Adipocyte (in vitro differentiated cells): Measurements from ENCODE around the gene PTOV1.
A peak's percentile ranks its signal among the peaks of the same experiment; 100 is the strongest.

Experiments used
- DNase-seq: peaks from one replicate; pipeline ENCODE4 v3.0.0-alpha.2; 2015; ENCODE audit warnings: low read depth
- H3K27me3 ChIP-seq: replicated peaks from 2 replicates; pipeline ENCODE4 v1.7.0; 2013; ENCODE audit warnings: mild to moderate bottlenecking, low read length, moderate library complexity; ENCODE audit not compliant: control insufficient read depth, insufficient read depth
- H3K36me3 ChIP-seq: 2 replicates; pipeline ENCODE4 v1.7.0; 2013; ENCODE audit warnings: low read length, mild to moderate bottlenecking, moderate library complexity; ENCODE audit not compliant: control insufficient read depth, insufficient read depth, severe bottlenecking
- H3K4me1 ChIP-seq: 2 replicates; pipeline ENCODE4 v1.7.0; 2013; ENCODE audit warnings: mild to moderate bottlenecking, low read length, moderate library complexity; ENCODE audit not compliant: control insufficient read depth, insufficient read depth
- H3K4me3 ChIP-seq: 2 replicates; pipeline ENCODE4 v1.7.0; 2013; ENCODE audit warnings: mild to moderate bottlenecking, low read length, moderate library complexity
- H3K9ac ChIP-seq: 2 replicates; pipeline ENCODE4 v1.7.0; 2013; ENCODE audit warnings: mild to moderate bottlenecking, low read length, moderate library complexity
- H3K9me3 ChIP-seq: 2 replicates; pipeline ENCODE4 v1.7.0; 2013; ENCODE audit warnings: mild to moderate bottlenecking, low read length, moderate library complexity; ENCODE audit not compliant: control insufficient read depth

The PTOV1 gene

DNA sequence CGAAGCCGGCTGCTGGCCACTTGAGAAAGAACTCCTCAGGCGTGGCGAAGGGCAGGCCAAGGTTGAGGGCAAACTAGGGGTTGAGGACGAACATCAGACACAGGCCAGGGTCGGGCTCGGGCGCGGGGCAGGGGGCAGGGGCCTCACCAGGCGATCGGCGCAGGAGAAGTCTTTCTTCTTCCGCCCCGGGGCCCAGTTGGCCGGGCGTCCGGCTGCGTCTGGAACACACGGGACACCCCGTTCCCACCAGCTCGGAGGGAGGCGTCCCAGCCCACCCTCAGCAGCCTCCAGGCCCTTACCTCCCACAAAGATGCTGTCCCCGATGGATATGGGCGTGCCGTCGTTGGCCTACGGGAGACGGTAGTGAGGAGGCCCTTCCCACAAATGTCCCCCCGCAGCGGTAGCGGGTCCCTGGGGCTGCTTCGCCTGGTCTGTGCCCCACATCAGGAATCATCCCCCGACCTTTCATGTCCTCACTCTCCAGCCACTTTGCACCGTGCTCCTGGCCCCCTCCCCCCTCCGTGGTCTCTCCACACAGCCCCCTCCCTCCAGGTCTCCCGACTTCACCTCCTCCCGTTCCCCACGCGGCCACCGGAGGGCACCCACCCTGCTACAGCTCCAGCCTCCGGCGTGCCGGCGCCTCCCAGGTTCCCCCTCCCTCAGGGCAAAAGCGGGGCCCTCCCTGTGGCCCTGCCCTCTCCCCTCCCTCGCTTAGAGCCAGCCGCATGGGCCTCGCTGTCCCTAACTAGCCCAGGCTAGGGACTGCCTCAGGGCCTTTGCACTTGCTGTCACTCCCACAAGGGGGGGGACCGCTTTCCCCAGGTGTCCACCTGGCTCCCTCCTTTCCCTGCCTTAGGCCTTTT, 11.7 kb downstream of the PTOV1 start:
- DNase-seq: no peak
- Histone ChIP-seq H3K36me3 (peaks cover 46% of the 10 kb centered on the region), H3K27me3 (no peaks in the 10 kb centered on the region), H3K4me3 (no peak overlapping the region), H3K9ac (no peak overlapping the region), H3K9me3 (no peaks in the 10 kb centered on the region), H3K4me1 (peaks cover 23% of the 10 kb centered on the region)

GRCh38 chr19:49863254-49863934, 12.4 kb downstream of the PTOV1 start:
- Histone ChIP-seq H3K4me3 (no peak overlapping the region), H3K27me3 (no peaks in the 10 kb centered on the region), H3K4me1 (peaks cover 26% of the 10 kb centered on the region), H3K36me3 (peaks cover 38% of the 10 kb centered on the region), H3K9ac (no peak overlapping the region), H3K9me3 (no peaks in the 10 kb centered on the region)
- no peak for DNase-seq

- H3K4me3 ChIP-seq: no peak overlapping the region
- H3K36me3 ChIP-seq: peaks cover 37% of the 10 kb centered on the region
- no peak overlapping the region for H3K9ac ChIP-seq
- H3K9me3 ChIP-seq: no peaks in the 10 kb centered on the region
- DNase-seq: no peak
- peaks cover 31% of the 10 kb centered on the region for H3K4me1 ChIP-seq
- H3K27me3 ChIP-seq: no peaks in the 10 kb centered on the region
Measured at GRCh38 chr19:49863935-49864320, 13.0 kb downstream of the PTOV1 start.

DNA sequence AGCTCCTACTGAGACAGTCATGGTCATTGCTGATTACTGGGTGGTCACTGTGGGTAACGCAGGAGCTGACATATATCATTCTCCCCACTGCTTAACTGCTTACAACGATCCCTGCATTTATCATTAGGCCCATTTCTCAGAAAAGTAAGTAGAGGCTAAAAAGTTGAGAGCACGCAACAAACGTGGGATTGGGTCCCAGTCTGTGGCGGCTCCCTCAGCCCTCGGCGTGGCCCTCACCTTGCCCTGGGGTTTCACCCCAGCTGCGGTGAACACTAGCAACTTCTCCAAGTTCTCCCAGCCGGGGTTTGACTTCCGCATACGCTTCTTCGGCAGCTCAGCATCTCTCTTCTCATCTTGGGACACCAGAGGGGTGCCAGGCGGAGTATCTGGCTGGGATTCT, 13.9 kb downstream of the PTOV1 start:
- Histone ChIP-seq H3K36me3 (peaks cover 33% of the 10 kb centered on the region), H3K4me1 (peaks cover 32% of the 10 kb centered on the region), H3K4me3 (peak overlapping the region; percentile 96), H3K9me3 (no peaks in the 10 kb centered on the region), H3K27me3 (no peaks in the 10 kb centered on the region), H3K9ac (no peak overlapping the region)
- no peak for DNase-seq

GRCh38 chr19:49866933-49867782, 16.2 kb downstream of the PTOV1 start, which contains the start of gene PNKP:
PNKP (minus strand) TSS chr19:49867576; CDS start chr19:49867204, 372 bp downstream.
- DNase-seq: peak; percentile 94
- Histone ChIP-seq H3K9me3 (no peaks in the 10 kb centered on the region), H3K4me3 (peak within 1 kb of the TSS; percentile 96), H3K27me3 (no peaks in the 10 kb centered on the region), H3K9ac (peak within 1 kb of the TSS; percentile 91), H3K36me3 (peaks cover 28% of the 10 kb centered on the region), H3K4me1 (peaks cover 43% of the 10 kb centered on the region)

DNA sequence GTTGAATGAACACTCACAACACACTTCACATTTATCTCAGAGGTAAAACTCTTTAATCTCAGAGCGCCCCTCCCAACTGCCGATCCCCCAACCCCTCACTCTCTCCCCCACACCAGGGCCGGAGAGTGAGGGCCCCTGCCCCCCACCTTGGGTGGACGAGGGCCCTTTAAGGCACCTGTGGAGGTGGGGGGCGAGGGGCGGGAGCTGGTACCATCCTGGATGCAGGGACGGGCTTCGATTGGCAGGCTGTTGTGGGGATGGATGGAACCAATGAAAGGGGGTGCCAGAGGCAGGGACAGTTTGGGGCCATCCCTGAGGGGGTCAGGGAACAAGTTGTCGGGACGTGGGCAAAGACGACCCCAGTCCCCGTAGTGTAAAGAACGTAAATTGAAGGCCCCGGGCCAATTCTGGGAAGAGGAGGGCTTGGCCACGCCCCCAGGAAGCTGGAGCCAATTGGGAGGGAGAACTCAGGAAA, 18.1 kb downstream of the PTOV1 start:
- Histone ChIP-seq H3K36me3 (peaks cover 20% of the 10 kb centered on the region), H3K4me1 (peaks cover 46% of the 10 kb centered on the region), H3K9ac (peak overlapping the region; percentile 62), H3K27me3 (no peaks in the 10 kb centered on the region), H3K9me3 (no peaks in the 10 kb centered on the region), H3K4me3 (peak overlapping the region; percentile 71)
- DNase-seq: no peak

DNA sequence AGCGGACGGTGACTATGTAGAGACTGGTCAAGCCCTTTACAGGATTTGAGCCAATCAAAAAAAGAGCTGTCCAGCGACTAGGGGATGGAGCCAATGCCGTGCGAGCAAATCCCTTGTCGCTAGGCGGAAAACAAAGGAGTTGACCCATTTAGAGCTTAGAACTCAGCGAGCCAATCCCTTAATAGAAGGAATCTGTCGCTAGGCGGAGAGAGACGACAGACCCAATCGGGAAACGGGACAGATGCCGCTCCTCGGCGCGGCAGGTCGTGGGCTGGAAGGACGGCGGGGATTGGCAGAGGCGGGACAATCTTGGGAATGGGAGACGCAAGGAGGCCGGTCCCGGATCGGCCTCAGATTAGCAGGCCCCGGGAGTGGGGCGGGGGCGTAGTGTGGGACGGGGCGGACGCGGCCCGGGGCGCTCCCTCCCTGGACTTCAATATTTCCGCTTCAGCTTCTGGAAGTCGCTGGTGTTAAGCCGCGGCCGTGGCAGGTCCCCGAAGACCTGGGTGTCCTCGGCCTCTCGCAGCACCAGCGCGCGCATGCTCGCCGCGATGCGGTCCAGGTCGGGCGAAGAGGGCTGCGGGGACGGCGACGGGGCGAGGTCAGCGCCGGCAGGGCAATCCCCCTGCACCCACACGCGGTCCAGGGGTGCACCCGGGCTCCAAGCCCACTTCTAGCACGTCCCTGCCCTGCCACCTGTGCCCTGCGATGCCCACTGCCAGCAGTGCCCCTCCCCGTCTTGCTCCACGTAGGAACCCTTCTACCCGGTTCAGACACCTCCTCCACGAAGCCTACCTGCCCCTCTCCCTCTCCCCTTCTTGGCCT, 18.7 kb downstream of the PTOV1 start:
- Histone ChIP-seq H3K4me3 (peak overlapping the region; percentile 76), H3K9me3 (no peaks in the 10 kb centered on the region), H3K9ac (peak overlapping the region; percentile 86), H3K27me3 (no peaks in the 10 kb centered on the region), H3K36me3 (peaks cover 17% of the 10 kb centered on the region), H3K4me1 (peaks cover 49% of the 10 kb centered on the region)
- peak; percentile 100 for DNase-seq

DNA sequence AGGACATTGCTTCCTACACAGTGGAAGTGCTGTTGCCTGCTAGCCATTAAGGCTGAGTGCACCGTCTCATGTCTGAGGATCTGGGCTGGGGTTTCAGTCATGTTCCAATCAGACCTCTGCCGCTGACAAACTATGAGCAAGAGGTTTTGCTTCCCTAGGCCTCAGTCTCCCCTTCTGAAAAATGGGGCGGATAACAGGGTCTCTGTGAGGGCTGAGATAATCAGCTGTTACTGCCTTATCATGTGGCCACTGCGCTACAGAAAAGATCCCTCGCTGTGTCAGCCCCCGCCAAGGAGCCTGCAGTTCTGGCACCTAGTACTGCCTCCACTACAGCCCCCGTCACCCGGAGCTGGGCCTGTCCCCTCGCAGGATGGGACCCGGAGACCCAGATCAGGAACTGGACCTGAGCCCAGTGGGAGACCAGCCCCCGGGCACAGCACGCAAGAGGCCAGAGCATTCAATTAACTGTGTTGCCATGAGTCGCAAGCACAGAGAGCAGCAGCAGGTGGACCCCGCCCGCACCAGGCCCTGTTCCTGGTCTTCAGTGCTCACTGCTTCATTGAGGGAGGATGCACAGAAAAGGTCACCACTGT, 19.4 kb downstream of the PTOV1 start:
- Histone ChIP-seq H3K27me3 (no peaks in the 10 kb centered on the region), H3K36me3 (peaks cover 16% of the 10 kb centered on the region), H3K9ac (peak overlapping the region; percentile 86), H3K4me1 (peaks cover 50% of the 10 kb centered on the region), H3K4me3 (peak overlapping the region; percentile 76), H3K9me3 (no peaks in the 10 kb centered on the region)
- DNase-seq: no peak

DNA sequence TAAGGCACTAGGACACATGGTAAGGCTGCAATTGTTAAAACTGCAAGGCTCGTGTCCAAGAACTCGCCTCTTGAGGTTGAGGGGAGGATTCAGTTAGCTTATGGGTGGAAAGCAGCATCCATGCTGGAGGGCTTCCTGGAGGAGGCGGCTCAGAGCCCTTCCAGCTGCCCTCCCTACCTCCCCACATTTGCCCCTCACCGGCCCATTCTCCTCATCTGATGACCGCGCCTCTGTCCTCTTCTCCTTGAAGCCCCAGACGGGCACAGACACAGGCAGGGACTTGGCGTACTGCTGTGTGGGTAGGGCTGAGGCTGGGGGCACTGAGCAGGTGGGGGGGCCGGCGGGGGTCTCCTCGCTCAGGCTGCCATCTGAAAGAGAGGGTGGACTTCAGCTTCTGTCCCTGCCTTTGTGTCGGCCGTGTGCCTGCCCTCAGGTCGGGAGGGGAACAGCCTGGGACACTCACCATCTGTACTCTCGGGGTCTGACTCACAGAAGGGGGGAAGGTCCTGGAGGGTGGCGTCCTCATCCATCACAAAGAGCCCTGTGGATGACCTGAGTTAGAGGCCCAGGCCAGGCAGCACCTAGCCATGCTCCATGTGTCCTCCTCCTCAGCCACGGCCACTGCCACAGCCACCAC, 20.5 kb downstream of the PTOV1 start:
- Histone ChIP-seq H3K9me3 (no peaks in the 10 kb centered on the region), H3K4me1 (peaks cover 43% of the 10 kb centered on the region), H3K9ac (peak overlapping the region; percentile 0), H3K27me3 (no peaks in the 10 kb centered on the region), H3K36me3 (peaks cover 16% of the 10 kb centered on the region), H3K4me3 (no peak overlapping the region)
- no peak for DNase-seq
